Liver (tissue), 9 donors: ENCODE measurements around the gene GDF10. TPM values are rescaled to one million over a fixed set of nuclear protein-coding genes. Genes with fewer than 3 reads are reported as not detected.

Source experiments
- DNase-seq: peaks from one replicate; pipeline ENCODE4 v3.0.0-alpha.2; 2017; ENCODE audit warnings: low spot score
- H3K27ac ChIP-seq, 2 donors: one replicate each; pipeline ENCODE4 v1.7.0; 2013; ENCODE audit warnings: inconsistent platforms in 2 of 2, low read length in 2 of 2, control low read depth in 1 of 2, low read depth in 1 of 2, mild to moderate bottlenecking in 1 of 2
- H3K27me3 ChIP-seq, 4 donors: one replicate each; pipeline versions ENCODE4 v1.6.1 to v1.7.0; 2013; ENCODE audit warnings: low read length in 3 of 4, inconsistent platforms in 1 of 4, mild to moderate bottlenecking in 1 of 4, moderate library complexity in 1 of 4; ENCODE audit not compliant: control insufficient read depth in 4 of 4, insufficient read depth in 4 of 4
- H3K36me3 ChIP-seq, 4 donors: one replicate each; pipeline versions ENCODE4 v1.6.1 to v1.7.0; 2013; ENCODE audit warnings: low read length in 3 of 4, mild to moderate bottlenecking in 3 of 4, low read depth in 1 of 4, moderate library complexity in 1 of 4; ENCODE audit not compliant: control insufficient read depth in 4 of 4, insufficient read depth in 3 of 4
- H3K4me1 ChIP-seq, 4 donors: one replicate each; pipeline versions ENCODE4 v1.6.1 to v1.7.0; 2013; ENCODE audit warnings: low read length in 3 of 4, mild to moderate bottlenecking in 3 of 4, moderate library complexity in 1 of 4; ENCODE audit not compliant: control insufficient read depth in 4 of 4, insufficient read depth in 4 of 4
- H3K4me3 ChIP-seq, 3 donors: one replicate each; pipeline versions ENCODE4 v1.6.1 to v1.7.0; 2013; ENCODE audit warnings: low read length in 3 of 3, control low read depth in 1 of 3, low read depth in 1 of 3, mild to moderate bottlenecking in 1 of 3
- H3K9ac ChIP-seq, 2 donors: one replicate each; pipeline ENCODE4 v1.7.0; 2013; ENCODE audit warnings: low read length in 2 of 2, mild to moderate bottlenecking in 2 of 2, moderate library complexity in 2 of 2, control low read depth in 1 of 2, low read depth in 1 of 2
- H3K9me3 ChIP-seq, 4 donors: one replicate each; pipeline versions ENCODE4 v1.6.1 to v1.7.0; 2013; ENCODE audit warnings: low read length in 3 of 4; ENCODE audit not compliant: control insufficient read depth in 4 of 4
- EGR1 ChIP-seq, 2 donors: IDR thresholded peaks; 2 replicates each; pipeline ENCODE4 v1.6.1; 2016 to 2018; ENCODE audit warnings: antibody characterized with exemption in 2 of 2, low read depth in 2 of 2
- FOXA1 ChIP-seq: IDR thresholded peaks from 2 replicates; pipeline ENCODE4 v1.6.1; 2016; ENCODE audit warnings: antibody characterized with exemption
- FOXA2 ChIP-seq: IDR thresholded peaks from 2 replicates; pipeline ENCODE4 v1.6.1; 2016; ENCODE audit warnings: antibody characterized with exemption
- GABPA ChIP-seq, 2 donors: IDR thresholded peaks in 1 of 2; conservative IDR thresholded peaks in 1 of 2; 2 replicates each; pipeline ENCODE4 v1.6.1; 2016; ENCODE audit warnings: antibody characterized with exemption in 2 of 2, mild to moderate bottlenecking in 1 of 2, moderate library complexity in 1 of 2
- HNF4A ChIP-seq, 2 donors: conservative IDR thresholded peaks; 2 replicates each; pipeline ENCODE4 v1.6.1; 2016; ENCODE audit warnings: antibody characterized with exemption in 2 of 2, mild to moderate bottlenecking in 2 of 2
- HNF4G ChIP-seq: IDR thresholded peaks from 2 replicates; pipeline ENCODE4 v1.6.1; 2016; ENCODE audit warnings: antibody characterized with exemption
- JUND ChIP-seq, 2 donors: IDR thresholded peaks; 2 replicates each; pipeline ENCODE4 v1.6.1; 2016; ENCODE audit warnings: antibody characterized with exemption in 2 of 2
- MAX ChIP-seq: IDR thresholded peaks from 2 replicates; pipeline ENCODE4 v1.6.1; 2016; ENCODE audit warnings: antibody characterized with exemption
- NR2F2 ChIP-seq: IDR thresholded peaks from 2 replicates; pipeline ENCODE4 v1.6.1; 2016; ENCODE audit warnings: antibody characterized with exemption
- RAD21 ChIP-seq, 2 donors: IDR thresholded peaks; 2 replicates each; pipeline ENCODE4 v1.6.1; 2016; ENCODE audit warnings: antibody characterized with exemption in 2 of 2, mild to moderate bottlenecking in 2 of 2
- REST ChIP-seq: IDR thresholded peaks from 2 replicates; pipeline ENCODE4 v1.6.1; 2016; ENCODE audit warnings: antibody characterized with exemption, mild to moderate bottlenecking
- RXRA ChIP-seq, 2 donors: IDR thresholded peaks; 2 replicates each; pipeline ENCODE4 v1.6.1; 2017 to 2018; ENCODE audit warnings: antibody characterized with exemption in 2 of 2, mild to moderate bottlenecking in 1 of 2
- SP1 ChIP-seq: IDR thresholded peaks from 2 replicates; pipeline ENCODE4 v1.6.1; 2018; ENCODE audit warnings: antibody characterized with exemption, mild to moderate bottlenecking
- TAF1 ChIP-seq: conservative IDR thresholded peaks from 2 replicates; pipeline ENCODE4 v1.6.1; 2016; ENCODE audit warnings: antibody characterized with exemption, mild to moderate bottlenecking
- YY1 ChIP-seq: IDR thresholded peaks from 2 replicates; pipeline ENCODE4 v1.6.1; 2016; ENCODE audit warnings: antibody characterized with exemption, mild to moderate bottlenecking
- ZBTB33 ChIP-seq: IDR thresholded peaks from 2 replicates; pipeline ENCODE4 v1.6.1; 2016; ENCODE audit warnings: antibody characterized with exemption
- WGBS: extraction: QIAGEN DNeasy Blood & Tissue Kit; methylation state at CpG from one replicate; pipeline ENCODE4 v1.1.7; 2013; 5-methylcytosine and 5-hydroxymethylcytosine counted together
- polyA plus RNA-seq, 2 donors: library from polyadenylated mRNA; stranded (reverse) in 1 of 2; unstranded in 1 of 2; fragments of 200-250 nt in 1 of 2; fragments of >200 nt in 1 of 2; fragmentation: Nextera tagmentation in 1 of 2; extraction: Ambion mirVana in 1 of 2; gene quantifications; one replicate each; pipeline versions ENCODE4 v1.2.1 to v1.2.3, GENCODE V29; 2013 to 2015
- total RNA-seq, 2 donors: library from RNA; depleted of rRNA; stranded (reverse); fragments of >200 nt; gene quantifications; one replicate each; pipeline ENCODE4 v1.2.3, GENCODE V29; 2014
- TF ChIP-seq, protein P1 (sequence below): fragments of 150-350 bp; IDR thresholded peaks from 2 replicates; pipeline ENCODE4 v1.5.1; 2017; ENCODE audit warnings: improper control_type of control experiment, low read depth, low read length; ENCODE audit not compliant: missing input control
- TF ChIP-seq, protein P2 (sequence below): IDR thresholded peaks from 2 replicates; pipeline ENCODE4 v1.6.1; 2016; ENCODE audit warnings: antibody characterized with exemption
- donor health status: healthy.
- donor health status: healthy.
- donor health status: healthy.
- donor health status: healthy.
- donor health status: healthy.

GDF10 gene
- total and polyA plus RNA-seq, 4 donors, result under 0.01 to 0.28 (median 0.11) TPM

DNA sequence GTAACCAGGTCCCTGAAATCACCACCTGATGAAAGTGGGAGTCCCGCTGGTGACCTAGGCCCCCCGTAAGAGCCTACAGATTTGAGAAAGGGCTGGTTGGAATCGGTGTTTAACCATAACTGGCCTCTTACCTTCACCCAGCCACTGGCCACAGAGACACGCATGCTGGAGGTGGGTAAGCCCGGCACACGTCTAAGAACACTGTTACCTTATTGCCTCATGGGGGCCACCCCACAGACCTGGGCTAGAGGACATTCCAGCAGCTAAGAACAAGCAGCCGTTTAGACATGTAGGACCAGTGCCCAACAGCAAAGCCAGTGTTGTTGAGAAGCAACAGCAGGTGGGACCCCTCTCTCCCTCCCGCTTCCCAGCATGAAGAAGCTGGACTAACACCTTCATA is 19.8 kb downstream of the GDF10 start:
- H3K27ac ChIP-seq, result no peak overlapping the region
- H3K36me3 ChIP-seq, result no peaks in the 10 kb centered on the region
- no peak overlapping the region for H3K4me3 ChIP-seq
- no peaks in the 10 kb centered on the region for H3K4me1 ChIP-seq
- H3K9me3 ChIP-seq, result no peaks in the 10 kb centered on the region
- no peak for DNase-seq
- no peaks in the 10 kb centered on the region for H3K27me3 ChIP-seq
- no peak overlapping the region for H3K9ac ChIP-seq
- WGBS, result 85% methylated on average over 8 of the region's 8 CpGs
- TF ChIP-seq ZBTB33 (no peak), REST (no peak), EGR1 (IDR thresholded peaks at IDR 0.05; ENCODE audit: low read depth in 2 of 2) (no peak), SP1 (no peak), GABPA (IDR thresholded peaks at IDR 0.05 in 1 of 2, conservative IDR thresholded peaks at IDR 0.05 in 1 of 2) (no peak), HNF4A (conservative IDR thresholded peaks at IDR 0.05) (no peak), RAD21 (IDR thresholded peaks at IDR 0.05) (no peak), RXRA (IDR thresholded peaks at IDR 0.05) (no peak), MAX (no peak), FOXA1 (no peak), FOXA2 (no peak), HNF4G (no peak), YY1 (no peak), NR2F2 (no peak), JUND (IDR thresholded peaks at IDR 0.05) (no peak), TAF1 (no peak)
- TF ChIP-seq, protein P1, sequence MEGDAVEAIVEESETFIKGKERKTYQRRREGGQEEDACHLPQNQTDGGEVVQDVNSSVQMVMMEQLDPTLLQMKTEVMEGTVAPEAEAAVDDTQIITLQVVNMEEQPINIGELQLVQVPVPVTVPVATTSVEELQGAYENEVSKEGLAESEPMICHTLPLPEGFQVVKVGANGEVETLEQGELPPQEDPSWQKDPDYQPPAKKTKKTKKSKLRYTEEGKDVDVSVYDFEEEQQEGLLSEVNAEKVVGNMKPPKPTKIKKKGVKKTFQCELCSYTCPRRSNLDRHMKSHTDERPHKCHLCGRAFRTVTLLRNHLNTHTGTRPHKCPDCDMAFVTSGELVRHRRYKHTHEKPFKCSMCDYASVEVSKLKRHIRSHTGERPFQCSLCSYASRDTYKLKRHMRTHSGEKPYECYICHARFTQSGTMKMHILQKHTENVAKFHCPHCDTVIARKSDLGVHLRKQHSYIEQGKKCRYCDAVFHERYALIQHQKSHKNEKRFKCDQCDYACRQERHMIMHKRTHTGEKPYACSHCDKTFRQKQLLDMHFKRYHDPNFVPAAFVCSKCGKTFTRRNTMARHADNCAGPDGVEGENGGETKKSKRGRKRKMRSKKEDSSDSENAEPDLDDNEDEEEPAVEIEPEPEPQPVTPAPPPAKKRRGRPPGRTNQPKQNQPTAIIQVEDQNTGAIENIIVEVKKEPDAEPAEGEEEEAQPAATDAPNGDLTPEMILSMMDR, result no peak
- TF ChIP-seq, protein P2, sequence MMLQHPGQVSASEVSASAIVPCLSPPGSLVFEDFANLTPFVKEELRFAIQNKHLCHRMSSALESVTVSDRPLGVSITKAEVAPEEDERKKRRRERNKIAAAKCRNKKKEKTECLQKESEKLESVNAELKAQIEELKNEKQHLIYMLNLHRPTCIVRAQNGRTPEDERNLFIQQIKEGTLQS, result no peak
